Activated gamma-delta T cell treated with Interleukin-2 at 50 U/mL for 16 hours (primary cell): Measurements from ENCODE around the gene ACVR2B.

Experiments used
- DNase-seq: peaks from one replicate; pipeline ENCODE4 v3.0.0-alpha.2; 2020

Gene ACVR2B

DNA sequence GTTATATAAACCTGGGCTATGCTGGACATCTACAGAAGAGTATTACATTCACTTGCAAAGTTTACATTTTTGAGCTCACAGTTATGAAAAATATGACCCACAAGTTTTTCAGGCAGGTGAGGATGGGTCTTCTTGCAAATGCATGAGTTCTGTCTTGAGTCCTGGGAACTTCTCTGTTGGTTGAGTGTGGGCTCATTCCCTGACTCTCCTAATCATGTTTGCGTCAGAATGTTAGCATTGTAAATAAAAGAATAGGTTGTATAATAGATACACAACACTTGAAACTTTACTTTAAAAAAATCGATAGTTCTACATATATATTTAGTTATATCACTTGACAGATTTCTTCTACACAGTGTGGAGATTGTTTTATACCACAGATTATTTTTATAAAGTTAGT lies 35.3 kb downstream of the ACVR2B start:
- DNase-seq = no peak

DNA sequence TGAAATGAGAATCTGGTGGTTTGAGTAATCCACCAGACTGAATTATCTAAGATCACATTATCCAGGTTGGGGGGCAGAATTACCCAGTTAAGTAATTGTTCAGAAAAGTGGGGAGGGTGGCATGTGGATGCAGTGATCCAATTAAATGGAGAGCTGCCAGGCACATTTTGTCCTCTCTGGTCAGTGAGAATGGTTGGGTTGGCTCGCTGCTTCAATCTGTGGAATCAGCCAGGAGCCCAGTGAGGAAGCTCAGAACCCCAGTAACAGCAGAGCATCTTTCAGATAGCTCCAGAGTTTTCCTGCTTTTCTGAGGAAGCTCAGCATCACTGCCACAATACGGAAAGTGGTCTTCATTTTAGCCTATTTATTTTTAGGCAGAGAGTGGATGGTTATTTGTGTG lies 36.1 kb downstream of the ACVR2B start:
- DNase-seq = no peak

DNA sequence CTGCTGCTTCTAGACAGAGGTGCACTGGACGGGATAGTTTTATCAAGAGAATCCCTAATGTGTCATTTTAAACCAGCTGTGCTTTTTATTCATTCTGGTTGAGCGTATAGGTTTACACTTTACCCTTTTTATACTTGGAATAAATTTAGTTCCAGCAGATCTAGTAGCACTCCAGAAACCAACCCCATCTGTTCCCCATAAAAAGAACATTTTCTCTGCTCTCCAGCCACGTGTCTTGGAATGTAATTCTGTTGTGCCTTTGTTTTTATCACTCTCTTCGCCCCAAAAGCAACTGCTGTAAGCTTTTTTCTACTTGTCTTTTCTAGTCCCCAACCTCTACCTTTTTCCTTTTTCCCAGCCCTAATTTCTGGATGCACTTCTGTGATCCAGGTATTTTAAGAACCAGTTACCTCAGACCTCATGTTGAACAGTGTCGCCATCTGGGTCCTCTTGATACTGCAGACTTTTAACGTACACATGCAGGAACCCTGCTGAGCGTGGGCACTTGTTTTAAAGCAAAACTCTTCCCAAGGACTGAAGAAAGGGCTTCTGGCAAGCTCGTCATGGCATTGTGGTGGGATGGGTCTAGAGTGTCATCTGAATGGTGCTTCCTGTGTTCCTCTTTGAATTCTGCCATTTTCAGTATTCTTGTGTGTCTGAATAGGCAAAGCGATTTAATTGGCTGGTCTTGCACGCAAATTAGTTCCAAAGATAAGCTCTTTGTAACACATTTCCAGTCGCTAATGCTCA lies 36.8 kb downstream of the ACVR2B start:
- DNase-seq = no peak

DNA sequence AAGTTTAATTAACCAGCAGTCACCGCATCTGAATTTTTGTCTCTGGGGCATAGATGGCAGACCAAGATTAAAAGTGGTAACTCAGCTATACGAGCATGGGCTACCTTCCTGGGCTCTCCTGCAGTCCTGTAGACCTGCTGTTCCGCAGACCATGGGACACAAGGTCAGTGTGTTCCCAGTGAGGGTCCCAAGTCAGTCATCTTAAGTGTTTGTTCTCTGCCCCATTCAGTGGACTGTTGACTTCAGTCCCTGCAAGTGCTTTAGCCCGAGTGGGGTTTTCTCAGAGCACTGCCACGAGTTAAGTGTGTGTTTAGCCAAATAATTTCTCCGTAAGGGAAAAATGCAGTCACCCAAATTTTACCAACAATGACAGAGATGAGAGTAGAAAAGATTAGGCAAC lies 37.5 kb downstream of the ACVR2B start:
- DNase-seq = no peak

DNA sequence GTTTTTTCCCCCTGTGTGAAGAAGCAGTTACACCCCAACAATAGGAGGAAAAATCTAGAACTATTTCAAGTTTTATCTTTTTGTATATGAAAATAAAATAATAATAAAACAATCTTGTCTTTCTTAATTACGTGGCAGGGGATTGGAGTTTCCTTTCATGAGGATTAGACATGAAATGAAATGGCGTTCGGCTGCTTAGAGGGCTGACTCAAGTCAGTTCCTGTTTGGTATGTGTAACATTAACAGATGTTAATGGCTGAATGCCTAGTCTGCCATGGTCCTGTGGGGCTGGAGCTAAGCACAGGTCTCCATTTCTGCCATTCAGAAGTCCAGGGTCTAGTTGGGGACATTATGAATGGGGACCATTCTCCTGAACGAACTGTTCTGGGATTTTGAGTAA lies 39.3 kb downstream of the ACVR2B start:
- DNase-seq = no peak

DNA sequence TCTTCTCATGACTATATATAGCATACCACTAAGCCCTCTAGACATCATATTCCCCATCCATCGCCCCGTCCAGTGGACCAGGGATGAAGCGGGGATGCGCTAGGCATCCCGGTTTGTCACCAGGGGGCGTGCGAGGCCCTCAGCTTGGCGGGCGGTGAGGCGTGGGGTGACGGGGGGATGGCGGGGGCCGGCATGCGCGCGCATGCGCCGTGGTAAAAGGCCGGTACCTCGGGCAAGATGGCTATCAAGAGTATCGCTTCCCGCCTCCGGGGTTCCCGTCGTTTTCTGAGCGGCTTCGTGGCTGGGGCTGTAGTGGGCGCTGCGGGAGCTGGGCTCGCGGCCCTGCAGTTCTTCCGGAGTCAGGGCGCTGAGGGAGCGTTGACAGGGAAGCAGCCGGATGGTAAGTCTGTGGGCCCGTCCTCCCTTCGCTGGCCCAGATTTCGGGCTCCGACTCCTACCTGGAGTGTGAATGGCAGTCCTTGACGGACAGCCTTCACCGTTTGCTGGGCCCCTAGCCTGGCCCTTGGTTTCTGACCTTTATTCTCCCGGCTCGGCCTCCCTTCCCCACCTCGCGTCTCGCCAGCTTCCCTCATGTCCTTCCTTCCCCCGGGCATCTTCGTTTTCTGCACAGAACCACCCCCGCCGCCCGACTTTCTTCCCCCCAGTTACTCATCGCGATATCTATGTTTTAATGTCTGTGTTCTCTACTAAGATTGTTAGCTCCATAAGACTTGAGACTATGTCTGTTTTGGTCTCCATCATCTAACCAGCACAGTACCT lies 42.6 kb downstream of the ACVR2B start, which contains the start of gene EXOG:
EXOG (plus strand) TSS at position 210 of the 780 bp plus-strand sequence; CDS start at position 238, 28 bp downstream.
- peak; percentile 96 for DNase-seq

DNA sequence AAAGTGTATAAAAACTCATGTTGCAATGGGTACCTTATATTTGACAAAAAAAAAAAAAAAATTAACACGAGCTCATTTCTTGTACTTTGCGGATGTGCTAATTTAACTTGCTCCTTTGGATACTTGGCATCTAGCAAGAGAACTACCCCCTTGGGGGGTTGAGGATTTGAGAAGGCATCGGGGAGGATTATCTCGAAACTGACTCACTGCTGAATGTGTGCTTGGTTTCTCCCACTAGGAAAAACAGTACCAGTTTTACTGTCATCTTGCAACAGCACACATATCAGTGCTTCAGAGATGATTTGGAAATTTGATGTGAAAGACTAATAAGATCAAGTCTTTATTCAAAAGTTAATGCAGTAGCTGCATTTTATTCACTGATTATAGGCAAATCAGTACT lies 43.3 kb downstream of the ACVR2B start:
- DNase-seq = no peak

DNA sequence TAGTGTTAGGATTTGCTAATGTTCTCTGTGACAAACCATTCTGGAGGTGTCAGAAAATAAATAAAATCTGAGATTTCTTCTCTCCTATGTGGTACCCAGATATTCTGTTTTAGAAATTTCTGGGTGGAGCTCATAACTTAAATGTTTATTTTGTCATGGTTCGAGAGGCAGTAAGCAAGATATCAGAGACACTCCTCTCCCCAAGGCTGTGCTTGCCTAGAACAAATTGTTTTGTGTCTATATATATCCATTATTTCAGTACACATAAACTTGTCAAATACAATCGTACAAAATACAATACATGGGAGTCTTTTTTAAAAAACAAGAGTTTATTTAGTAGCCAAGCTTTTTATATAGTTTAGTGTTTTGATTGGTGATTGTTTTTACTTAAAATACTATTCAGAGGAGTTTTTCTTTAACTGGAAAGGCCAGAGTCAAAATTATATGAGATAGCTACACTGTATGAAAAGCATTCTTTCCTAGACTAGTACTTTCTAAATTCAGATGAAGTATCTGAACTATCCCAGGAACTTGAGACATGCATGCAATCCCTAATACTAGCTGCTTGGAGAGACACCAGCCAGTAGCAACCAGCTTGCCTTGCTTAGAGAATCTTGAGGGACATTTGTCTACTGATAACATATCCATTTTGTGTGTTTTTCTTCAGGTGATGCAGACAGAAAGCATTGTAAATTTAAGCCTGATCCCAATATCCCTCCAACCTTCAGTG lies 47.2 kb downstream of the ACVR2B start:
- no peak for DNase-seq

DNA sequence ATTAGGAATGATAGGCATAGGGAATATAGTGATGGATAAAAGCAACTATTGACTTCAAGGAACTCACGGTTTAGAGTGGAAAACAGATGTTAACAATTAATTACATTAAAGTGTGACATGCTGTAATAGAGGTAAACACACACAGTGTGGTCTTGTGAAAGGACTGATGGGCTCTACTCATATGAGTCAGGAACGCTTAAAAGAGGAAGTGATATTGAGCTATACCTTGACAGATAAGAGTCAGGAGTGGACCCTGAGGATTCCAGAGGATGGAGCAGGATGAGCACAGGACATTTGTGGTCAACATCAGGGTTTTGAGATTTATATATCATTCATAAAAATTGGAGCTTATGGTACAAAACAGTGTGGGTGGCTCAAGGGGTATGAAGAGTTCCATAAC lies 53.4 kb downstream of the ACVR2B start:
- no peak for DNase-seq

DNA sequence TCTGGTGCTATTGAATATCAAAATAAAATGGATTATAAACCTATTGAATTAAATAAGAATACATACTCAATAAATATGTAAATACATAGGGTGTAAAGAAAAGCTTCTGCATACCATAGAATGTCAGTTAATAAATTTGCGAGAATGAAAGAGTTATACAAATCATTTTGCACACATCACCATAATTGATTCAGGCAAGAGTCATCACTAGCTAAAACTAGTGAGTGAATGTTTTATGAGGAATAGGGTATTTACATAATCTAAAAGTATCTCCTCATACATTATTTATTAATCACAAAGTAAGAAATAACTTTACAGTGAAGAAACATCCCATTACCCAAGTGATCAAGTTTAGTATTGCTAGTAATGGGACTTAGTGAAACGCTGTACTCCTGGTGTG lies 56.0 kb downstream of the ACVR2B start:
- no peak for DNase-seq

DNA sequence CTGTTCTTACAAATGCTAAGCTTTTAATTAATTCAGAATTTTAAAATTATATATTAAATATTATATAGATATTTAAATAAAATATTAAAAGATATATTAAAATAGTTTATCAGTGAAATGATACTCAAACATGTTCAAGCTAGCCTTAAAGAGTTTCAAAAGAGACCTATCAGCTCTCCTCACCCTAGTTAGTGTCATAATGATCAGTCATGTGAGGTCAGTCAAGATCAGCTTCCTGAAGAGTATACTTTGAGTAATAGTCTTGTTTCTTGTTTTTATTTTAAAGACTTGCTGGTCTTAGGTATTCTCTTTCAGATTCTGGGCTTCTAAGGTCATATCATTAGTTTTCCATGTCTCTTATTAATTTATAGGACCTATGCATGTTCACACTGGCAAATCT lies 56.9 kb downstream of the ACVR2B start:
- DNase-seq = no peak

DNA sequence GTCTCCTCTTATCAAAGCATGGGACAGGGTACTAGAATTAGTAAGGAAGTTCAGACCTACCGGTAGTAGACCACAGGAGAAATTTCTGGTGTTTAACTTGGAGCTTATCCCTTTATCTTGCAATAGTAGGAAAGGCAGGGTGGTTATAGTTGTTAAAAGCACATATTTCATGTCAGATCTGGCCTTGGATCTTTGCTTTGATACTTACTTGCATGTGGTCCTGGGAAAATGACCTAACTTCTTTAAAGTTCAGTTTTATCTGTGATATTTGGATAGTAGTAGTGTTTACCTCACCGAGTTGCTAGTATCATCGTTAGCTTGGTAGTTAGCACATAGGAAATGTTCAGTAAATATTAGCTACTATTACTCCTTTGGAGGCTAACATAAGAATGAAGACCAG lies 57.9 kb downstream of the ACVR2B start:
- no peak for DNase-seq

DNA sequence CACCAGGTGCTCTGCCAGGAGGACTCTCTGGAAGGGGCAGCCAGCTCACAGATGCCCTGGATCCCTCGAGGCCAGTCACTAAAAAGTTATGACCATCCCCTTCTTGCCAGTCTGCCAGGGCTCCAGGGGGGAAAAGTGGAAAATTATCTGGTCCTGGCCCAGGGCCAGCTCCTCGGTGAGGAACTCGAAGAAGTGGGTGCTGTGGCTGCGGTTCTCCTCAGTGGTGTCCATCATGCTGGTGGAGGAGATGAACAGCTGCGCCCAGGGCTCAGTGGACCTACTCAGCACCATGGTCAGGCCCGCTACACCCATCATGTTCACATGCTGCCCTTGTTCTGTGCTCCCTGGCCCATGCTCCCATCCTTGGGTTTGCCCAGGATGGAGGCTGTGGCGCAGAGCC lies 61.7 kb downstream of the ACVR2B start:
- no peak for DNase-seq

DNA sequence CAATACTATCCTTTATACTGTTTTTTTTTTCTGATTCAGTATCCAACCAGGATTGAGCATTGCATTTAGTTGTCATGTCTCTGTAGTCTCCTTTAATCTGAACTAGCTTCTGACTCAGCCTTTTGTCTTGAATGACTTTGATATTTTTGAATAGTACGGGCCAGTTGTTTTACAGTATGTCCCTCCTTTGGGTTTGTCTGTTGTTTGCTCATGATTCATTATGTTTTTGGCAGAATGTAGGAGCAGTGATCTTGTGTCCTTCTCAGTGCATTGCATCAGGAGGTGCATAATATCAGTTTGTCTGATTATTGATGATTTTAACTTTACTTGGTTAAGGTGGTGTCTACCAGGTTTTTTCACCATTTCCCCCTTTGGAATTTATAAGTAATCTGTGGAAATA lies 63.0 kb downstream of the ACVR2B start:
- DNase-seq = no peak

DNA sequence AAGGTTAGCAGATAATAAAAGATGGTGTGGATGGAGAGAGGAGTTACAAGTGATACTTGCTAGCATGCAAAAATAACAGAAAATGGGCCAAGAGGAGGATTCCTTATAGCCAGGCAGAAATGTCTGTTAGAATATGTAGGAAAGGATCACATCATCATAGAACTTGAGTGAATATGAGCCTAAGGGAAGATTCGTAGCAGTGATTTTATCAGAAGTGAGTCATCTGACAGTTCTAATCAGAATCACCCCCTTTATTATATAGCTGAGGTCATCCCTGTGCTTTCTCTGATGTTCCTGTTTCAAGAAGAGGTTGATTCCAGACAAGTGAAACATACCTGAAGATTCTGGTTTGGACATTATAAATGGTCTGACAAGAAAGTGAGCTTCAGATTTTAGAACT lies 65.3 kb downstream of the ACVR2B start:
- DNase-seq = no peak

DNA sequence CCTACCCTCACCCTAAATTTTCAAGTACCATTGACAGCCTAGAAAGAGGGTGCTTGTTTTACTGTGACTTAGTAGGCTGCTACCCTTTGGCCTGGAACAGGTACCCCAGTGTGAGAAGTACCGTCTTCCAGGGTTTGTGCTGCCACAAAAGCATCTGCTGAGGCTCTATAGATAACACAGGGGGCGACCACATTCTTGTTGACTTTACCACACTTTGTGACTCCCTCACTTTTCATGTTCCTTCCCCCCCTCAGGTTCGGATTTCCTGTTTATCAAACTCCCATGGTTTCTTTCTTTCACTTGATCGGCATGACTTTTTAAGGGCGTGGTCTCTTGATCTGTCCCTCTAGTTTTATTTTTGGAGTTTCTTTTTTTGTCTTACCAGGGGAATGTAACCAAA lies 66.0 kb downstream of the ACVR2B start:
- DNase-seq = peak; percentile 27

DNA sequence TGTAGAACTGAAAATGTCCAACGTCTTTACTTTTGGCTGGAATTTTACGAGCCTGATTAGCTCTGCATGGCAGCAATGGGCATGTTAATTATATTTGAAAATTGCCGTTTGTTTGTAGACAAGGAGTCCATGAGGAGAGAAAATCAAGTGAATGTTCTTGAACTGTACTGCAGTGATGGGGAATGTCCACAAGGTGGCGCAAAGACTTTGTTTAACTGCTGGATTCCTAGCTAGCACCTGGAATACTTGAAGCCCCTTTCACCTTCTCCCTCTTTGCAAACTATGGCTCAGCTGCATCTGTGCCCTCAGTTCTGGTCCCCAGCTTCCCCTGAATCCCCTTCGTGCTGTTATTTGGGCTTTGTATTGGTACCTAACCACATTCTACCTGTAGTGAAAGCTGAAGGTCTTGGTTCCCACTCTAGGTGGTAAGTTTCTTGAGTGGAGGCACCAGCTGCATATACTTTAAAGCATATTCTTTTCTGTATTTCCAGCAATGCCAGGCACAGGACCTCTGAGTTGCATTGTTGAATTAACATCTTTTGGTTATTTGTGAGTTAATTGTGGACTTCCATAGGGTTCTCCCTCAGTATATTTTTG lies 67.8 kb downstream of the ACVR2B start:
- peak; percentile 59 for DNase-seq

DNA sequence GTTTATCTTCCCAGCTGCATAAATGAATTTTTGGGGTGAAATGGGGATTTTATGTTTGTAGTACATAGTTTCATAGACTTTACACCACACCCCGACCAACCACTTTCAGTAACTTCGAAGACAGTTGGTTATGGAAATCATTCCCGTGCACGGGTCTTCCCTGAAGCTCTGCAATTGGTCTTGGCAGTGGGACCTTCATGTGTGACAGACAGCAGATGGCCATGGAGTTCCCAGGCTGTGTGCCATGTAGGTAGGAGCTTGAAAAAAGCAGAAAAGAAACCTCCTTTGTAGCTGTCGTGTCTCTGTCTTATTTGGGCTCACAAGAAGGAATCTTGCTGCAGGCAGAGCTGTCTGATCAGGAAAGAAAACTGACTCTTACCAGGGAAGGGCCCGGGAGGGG lies 68.3 kb downstream of the ACVR2B start:
- no peak for DNase-seq

DNA sequence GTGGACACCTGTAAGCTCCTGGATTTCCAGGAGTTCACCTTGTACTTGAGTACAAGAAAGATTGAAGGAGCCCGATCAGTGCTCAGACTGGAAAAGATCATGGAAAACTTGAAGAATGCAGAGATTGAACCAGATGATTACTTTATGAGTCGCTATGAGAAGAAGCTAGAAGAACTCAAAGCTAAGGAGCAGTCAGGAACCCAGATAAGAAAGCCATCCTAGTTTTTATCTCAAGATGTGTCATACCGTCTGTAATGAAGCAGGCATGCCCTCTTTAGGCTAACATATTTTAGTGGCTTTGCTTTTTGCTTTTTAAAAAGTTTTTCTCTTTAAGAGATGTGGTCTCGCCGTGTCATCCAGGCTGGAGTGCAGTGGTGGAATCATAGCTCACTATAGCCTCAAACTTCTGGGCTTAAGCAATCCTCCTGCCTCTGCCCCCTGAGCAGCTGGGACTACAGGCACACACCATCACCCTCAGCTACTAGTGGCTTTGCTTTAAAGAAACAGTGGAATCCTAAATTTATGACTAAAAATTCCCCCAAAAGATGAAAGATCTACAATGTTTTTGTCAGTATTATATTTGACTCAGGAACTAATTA lies 70.5 kb downstream of the ACVR2B start:
- no peak for DNase-seq

DNA sequence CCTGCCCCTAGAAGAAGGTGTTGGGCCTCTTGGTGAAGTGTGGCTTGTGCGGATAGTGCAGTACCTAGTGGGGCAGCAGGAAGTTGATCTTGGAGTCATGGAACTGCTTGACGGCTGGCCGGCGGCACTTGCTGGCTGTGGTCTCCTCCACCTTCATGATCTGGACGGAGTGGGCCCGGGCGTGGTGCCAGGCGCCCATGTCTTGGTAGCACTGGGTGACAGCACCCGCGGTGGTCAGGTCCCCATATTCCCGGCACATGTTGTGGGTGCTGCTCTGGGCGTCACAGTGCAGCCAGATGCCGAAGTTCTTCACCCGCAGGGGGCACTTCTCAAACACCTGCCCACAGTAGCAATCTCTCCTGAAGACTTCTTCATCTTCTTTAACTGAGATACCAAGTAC lies 73.1 kb downstream of the ACVR2B start:
- DNase-seq = no peak

DNA sequence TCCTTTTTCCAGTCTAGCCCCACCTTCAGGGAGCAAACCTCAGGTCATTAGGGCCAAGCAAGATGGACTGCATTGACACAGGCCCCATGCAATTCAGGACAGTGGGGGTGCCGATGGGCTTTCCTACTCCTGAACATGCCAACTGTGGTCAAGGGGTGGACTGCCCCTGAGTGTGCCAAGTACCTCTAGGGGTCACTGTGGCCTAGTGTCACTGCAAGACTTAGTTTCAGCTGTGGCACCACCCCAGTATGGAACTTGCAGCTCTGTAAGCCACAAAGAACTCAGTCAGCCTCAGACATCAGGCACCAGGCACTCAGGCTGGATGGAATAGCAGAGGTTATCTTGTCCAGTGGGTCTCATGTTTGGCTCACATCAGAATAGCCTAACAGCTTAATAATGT lies 74.8 kb downstream of the ACVR2B start:
- no peak for DNase-seq

DNA sequence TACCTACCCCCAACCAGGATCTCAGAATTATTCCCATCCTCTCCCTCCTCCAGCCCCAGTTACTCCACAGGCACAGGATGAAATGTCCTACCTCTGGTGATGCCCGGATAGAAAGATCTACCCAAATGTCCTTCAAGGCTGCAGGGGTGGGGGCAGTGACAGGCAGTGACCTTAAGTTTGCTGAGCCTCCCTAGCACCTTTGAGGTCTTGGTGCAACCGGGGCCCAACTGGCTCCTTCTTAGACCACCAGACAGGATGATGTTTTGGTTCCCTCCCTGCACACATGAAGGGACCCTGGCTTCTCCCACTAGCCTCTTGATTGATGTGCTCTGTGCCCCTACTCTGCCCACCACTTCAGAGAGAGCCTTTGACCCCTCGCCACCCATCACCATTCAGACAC lies 78.8 kb downstream of the ACVR2B start:
- DNase-seq = no peak
